ENCODE data around the gene TENM4.

Gene TENM4

DNA sequence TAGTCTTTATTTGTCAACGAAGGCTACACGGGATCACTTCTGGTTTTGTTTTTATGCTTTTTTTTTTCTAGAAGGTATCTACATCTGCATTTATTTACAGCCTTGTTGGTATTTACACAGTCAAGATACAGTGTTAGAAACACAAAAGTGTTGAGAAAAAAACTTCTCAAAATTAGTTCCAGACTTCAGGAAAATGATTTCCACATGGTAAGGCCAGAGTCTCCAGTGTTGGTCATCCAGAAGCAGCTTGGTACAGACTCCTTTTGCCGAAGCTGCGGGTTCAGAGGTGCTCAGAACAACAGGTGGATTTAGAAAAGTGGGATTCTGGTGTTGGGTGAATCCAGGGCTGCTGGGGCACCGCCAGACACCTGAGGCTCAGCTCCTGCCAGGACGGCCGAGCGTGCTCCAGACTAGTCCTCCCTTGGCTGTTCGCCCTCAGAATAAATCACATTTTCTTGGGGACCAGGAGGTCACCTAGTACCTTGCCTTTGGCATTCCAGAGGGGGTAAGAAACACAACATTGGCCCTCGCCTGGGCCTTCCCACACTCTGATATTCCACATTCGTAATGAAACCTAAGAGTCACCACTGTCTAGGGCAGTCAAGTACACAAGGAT lies 787.4 kb downstream of the TENM4 start:
- POLR2A ChIA-PET: no interaction called here
- CTCF ChIA-PET: interaction anchor here (6.9 kb wide), 1 partner anchor 7 kb away, joined by 67 read pairs; no protein-coding TSS in a partner anchor
- TF ChIP-seq, protein P1, sequence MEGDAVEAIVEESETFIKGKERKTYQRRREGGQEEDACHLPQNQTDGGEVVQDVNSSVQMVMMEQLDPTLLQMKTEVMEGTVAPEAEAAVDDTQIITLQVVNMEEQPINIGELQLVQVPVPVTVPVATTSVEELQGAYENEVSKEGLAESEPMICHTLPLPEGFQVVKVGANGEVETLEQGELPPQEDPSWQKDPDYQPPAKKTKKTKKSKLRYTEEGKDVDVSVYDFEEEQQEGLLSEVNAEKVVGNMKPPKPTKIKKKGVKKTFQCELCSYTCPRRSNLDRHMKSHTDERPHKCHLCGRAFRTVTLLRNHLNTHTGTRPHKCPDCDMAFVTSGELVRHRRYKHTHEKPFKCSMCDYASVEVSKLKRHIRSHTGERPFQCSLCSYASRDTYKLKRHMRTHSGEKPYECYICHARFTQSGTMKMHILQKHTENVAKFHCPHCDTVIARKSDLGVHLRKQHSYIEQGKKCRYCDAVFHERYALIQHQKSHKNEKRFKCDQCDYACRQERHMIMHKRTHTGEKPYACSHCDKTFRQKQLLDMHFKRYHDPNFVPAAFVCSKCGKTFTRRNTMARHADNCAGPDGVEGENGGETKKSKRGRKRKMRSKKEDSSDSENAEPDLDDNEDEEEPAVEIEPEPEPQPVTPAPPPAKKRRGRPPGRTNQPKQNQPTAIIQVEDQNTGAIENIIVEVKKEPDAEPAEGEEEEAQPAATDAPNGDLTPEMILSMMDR (IDR thresholded peaks at IDR 0.05; ENCODE audit: control extremely low read depth, extremely low read depth, low read depth, missing control alignments): no peak
- no peak for DNase-seq (ENCODE audit: extremely low spot score)

DNA sequence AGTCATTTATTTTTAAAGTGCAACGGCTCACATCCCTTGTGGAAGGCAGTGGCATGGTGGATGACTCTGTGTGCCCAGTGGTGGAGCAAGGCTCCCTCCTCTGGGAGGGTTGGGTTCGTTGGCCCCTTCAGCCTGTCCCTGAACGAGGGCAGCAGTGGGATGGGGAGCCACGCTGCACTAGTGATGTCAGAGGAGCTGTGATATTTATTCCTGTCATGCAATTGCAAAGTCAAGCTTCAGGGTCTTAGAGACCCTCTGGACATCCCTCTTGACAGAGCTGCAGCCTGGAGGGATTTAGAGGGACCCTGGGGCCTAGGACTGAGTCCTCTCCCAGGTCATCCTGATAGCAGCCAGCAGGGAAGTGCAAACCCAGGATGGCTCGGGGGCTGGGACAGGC lies 788.0 kb downstream of the TENM4 start:
- no peak for DNase-seq (ENCODE audit: extremely low spot score)
- TF ChIP-seq, protein P1 (IDR thresholded peaks at IDR 0.05; ENCODE audit: control extremely low read depth, extremely low read depth, low read depth, missing control alignments): no peak
- POLR2A ChIA-PET: no interaction called here
- CTCF ChIA-PET: interaction anchor here (0.6 to 6.9 kb wide), 3 partner anchors 6 to 80 kb away, joined by 3 to 67 read pairs (median 5); no protein-coding TSS in a partner anchor

DNA sequence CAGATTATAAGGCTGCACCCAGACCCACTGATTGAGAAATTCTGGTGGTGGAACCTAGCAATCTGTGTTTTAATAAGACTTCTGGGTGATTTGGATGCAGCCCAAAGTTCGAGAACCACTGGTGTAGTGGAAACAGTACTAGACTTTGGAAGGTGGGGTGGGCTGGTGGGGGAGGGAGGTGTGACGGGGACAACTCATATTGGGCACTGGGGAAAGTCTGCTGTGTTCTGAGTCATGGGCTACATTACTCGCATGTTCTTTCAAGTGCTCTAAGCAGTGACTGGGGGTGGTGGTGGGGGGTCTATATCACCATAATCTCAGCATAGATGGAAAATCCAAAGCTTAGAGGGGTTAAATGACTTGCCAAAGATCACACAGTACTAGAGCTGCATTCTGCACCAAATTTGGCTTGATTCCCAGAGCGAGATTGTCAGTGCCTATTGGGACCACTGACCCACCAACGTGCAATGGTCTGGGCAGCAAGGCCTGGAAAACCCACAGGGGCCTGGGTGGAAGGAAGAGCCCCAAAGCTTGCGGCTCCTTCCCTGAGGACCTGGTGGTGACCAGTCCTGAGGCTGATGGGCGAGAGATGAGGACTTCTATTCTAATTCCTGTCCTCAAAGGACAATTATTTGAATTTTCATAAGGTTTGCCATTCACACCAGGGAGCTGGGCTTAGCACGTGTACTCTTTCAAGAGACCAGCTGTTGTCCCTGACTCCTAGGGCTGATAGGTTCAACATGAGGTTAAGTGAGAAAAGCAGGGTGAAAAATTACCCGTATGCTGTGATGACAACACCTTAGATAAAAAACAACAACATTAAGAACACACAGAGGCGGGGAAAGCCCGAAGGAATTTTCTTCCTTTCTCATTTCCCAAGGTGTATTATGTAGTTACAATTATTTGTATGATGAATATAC lies 788.6 kb downstream of the TENM4 start:
- ChIA-PET CTCF (interaction anchor here (0.6 to 1.0 kb wide), 2 partner anchors 63 to 80 kb away, joined by 3 to 5 read pairs; no protein-coding TSS in a partner anchor), POLR2A (no interaction called here)
- no peak for DNase-seq (ENCODE audit: extremely low spot score)
- TF ChIP-seq, protein P1 (IDR thresholded peaks at IDR 0.05; ENCODE audit: control extremely low read depth, extremely low read depth, low read depth, missing control alignments): no peak

DNA sequence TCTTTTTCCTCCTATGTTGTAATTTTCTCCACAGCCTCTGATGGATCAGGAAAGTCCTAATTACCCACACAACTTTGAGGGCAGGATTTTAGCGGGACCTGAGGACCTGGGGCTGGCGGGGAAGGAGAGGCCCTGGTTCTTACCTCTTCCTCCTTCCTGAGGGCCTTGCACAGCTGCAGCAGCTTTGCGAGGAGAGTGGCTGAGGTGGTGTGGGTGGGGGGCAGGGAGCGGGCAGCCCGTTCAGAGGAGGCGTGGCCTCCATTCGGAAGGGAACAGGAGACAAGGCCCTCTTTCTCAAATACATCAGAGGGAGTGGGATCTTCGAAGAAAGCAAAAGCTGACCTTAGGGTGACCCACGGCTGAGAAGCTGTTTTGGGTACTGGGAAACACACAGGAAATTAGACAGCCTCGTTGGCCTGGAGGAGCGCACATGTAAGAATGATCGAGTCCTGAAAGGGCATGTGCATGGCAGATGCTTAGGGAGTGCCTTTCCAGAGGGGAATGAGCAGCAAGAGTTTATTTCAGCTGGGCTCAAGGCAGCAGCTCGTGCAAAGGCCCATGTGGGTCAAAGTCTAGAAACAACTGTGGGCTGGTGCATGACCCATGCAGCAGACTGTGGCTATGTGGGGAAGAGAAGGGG lies 789.6 kb downstream of the TENM4 start:
- POLR2A ChIA-PET: no interaction called here
- CTCF ChIA-PET: interaction anchor here (0.6 kb wide), 1 partner anchor 64 kb away, joined by 4 read pairs; no protein-coding TSS in a partner anchor
- TF ChIP-seq, protein P1 (IDR thresholded peaks at IDR 0.05; ENCODE audit: control extremely low read depth, extremely low read depth, low read depth, missing control alignments): no peak
- no peak for DNase-seq (ENCODE audit: extremely low spot score)

DNA sequence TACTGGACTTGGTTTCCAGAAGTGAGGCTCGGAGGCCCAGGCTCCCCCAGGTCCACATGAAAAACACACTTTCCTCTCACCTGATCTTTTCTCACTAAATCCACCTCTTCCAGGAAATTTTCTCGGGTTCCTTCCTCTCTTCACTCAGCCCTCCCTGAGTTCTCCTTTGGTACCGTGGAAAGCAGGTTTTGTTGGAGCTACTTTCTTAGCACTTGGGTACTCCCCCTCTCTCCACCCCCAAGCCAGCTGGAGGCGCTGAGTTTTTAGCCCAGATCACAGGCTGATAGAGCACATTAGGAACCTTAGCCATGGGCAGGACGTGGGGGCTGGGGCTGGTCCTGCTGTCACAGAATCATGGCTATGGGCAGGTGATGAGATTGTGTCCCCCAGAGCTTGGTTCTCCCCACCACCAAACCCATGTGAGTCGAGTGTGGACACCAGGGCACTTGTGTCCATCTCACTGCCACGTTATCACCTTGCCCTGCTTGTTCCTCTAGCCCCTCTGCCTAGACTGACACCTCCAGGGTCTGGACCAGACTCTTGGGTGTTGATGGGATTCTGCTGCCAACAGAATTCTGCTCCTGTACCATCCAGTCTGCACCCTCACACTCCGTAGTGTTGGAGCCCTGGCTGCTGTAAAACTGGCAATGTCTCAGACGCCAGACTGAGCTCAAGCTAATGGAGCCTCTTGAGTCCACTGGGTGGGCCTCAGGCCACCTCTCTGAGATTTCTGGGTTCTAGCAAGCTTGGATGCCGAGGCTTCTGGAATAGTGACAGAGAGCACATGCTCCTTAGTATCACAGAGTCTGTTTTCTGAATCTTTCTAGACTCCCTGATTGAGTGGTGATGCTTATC lies 791.2 kb downstream of the TENM4 start:
- DNase-seq (ENCODE audit: extremely low spot score): no peak
- POLR2A ChIA-PET: no interaction called here
- TF ChIP-seq, protein P1 (IDR thresholded peaks at IDR 0.05; ENCODE audit: control extremely low read depth, extremely low read depth, low read depth, missing control alignments): no peak
- CTCF ChIA-PET: interaction anchor here (0.7 to 1.5 kb wide), 2 partner anchors 11 to 66 kb away, joined by 3 to 4 read pairs; no protein-coding TSS in a partner anchor
